Loucy (cell line): Measurements from ENCODE around the gene TGFBRAP1.

Source experiments
- H2AFZ ChIP-seq: fragments of 200-600 bp; sonication (generic); 2 replicates; pipeline ENCODE4 v1.6.0; 2016; ENCODE audit warnings: antibody characterized with exemption, mild to moderate bottlenecking, low read length, moderate library complexity
- H3F3A ChIP-seq: fragments of 200-600 bp; 2 replicates; pipeline ENCODE4 v1.6.0; 2016; ENCODE audit warnings: antibody characterized with exemption, low read depth, mild to moderate bottlenecking
- H3K27me3 ChIP-seq: fragments of 200-600 bp; sonication (generic); 2 replicates; pipeline ENCODE4 v1.6.1; 2014; ENCODE audit warnings: low read length, mild to moderate bottlenecking; ENCODE audit not compliant: insufficient read depth, poor library complexity, severe bottlenecking
- H3K36me3 ChIP-seq: fragments of 200-600 bp; sonication (generic); 2 replicates; pipeline ENCODE4 v1.6.1; 2016; ENCODE audit warnings: low read length; ENCODE audit not compliant: insufficient read depth
- H3K4me1 ChIP-seq: fragments of 200-600 bp; sonication (generic); 2 replicates; pipeline ENCODE4 v1.5.1; 2014; ENCODE audit warnings: low read length, mild to moderate bottlenecking; ENCODE audit not compliant: insufficient read depth, poor library complexity, severe bottlenecking
- H3K4me2 ChIP-seq: fragments of 200-600 bp; sonication (generic); 2 replicates; pipeline ENCODE4 v1.6.0; 2014; ENCODE audit warnings: antibody characterized with exemption, low read length, low read depth, mild to moderate bottlenecking; ENCODE audit not compliant: poor library complexity, severe bottlenecking
- H3K4me3 ChIP-seq: fragments of 200-600 bp; sonication (generic); 2 replicates; pipeline ENCODE4 v1.5.1; 2014; ENCODE audit warnings: low read length, mild to moderate bottlenecking, mixed read lengths; ENCODE audit not compliant: poor library complexity, severe bottlenecking
- H3K79me2 ChIP-seq: fragments of 200-600 bp; sonication (generic); 2 replicates; pipeline ENCODE4 v1.6.1; 2014; ENCODE audit warnings: low read length; ENCODE audit not compliant: insufficient read depth
- H3K9ac ChIP-seq: fragments of 200-600 bp; sonication (generic); 2 replicates; pipeline ENCODE4 v1.6.0; 2014; ENCODE audit warnings: mild to moderate bottlenecking, low read depth, low read length, moderate library complexity; ENCODE audit not compliant: poor library complexity, severe bottlenecking
- H3K9me2 ChIP-seq: fragments of 200-600 bp; sonication (generic); replicated peaks from 2 replicates; pipeline ENCODE4 v1.6.1; 2016; ENCODE audit warnings: low read depth, low read length, mixed read lengths
- H3K9me3 ChIP-seq: fragments of 200-600 bp; sonication (generic); 2 replicates; pipeline ENCODE4 v1.6.1; 2014; ENCODE audit warnings: mild to moderate bottlenecking, antibody characterized with exemption, low read length, low read depth; ENCODE audit not compliant: insufficient read depth
- H4K20me1 ChIP-seq: fragments of 200-600 bp; sonication (generic); 2 replicates; pipeline ENCODE4 v1.6.0; 2014; ENCODE audit warnings: antibody characterized with exemption, low read length, mild to moderate bottlenecking; ENCODE audit not compliant: insufficient read depth, poor library complexity, severe bottlenecking
- CTCF ChIP-seq: fragments of 200-600 bp; sonication (generic); conservative IDR thresholded peaks from 2 replicates; pipeline ENCODE4 v1.5.1; 2014; ENCODE audit warnings: mild to moderate bottlenecking, antibody characterized with exemption, low read length
- EZH2phosphoT487 ChIP-seq: fragments of 200-600 bp; IDR thresholded peaks from 2 replicates; pipeline ENCODE4 v1.6.1; 2018; ENCODE audit warnings: antibody characterized with exemption, mild to moderate bottlenecking, moderate library complexity, borderline replicate concordance

The TGFBRAP1 gene

GRCh38 chr2:105296017-105296611, 33.4 kb downstream of the TGFBRAP1 start:
- H2AFZ ChIP-seq: no peak overlapping the region
- peaks cover 77% of the 10 kb centered on the region for H3K36me3 ChIP-seq
- H4K20me1 ChIP-seq: no peaks in the 10 kb centered on the region
- H3K79me2 ChIP-seq: peaks cover 15% of the 10 kb centered on the region
- no peak overlapping the region for H3K9ac ChIP-seq
- no peaks in the 10 kb centered on the region for H3K27me3 ChIP-seq
- no peak for TF ChIP-seq EZH2phosphoT487
- TF ChIP-seq CTCF: no peak
- no peak overlapping the region for H3K4me2 ChIP-seq
- H3K9me2 ChIP-seq: no peaks in the 10 kb centered on the region
- no peaks in the 10 kb centered on the region for H3K9me3 ChIP-seq
- H3K4me1 ChIP-seq: no peaks in the 10 kb centered on the region
- no peaks in the 10 kb centered on the region for H3F3A ChIP-seq
- H3K4me3 ChIP-seq: no peak overlapping the region

GRCh38 chr2:105294844-105295481, 34.6 kb downstream of the TGFBRAP1 start:
- Histone ChIP-seq H3K9me2 (no peaks in the 10 kb centered on the region), H4K20me1 (no peaks in the 10 kb centered on the region), H3F3A (no peaks in the 10 kb centered on the region), H3K9ac (no peak overlapping the region), H3K79me2 (peaks cover 7% of the 10 kb centered on the region), H3K27me3 (no peaks in the 10 kb centered on the region), H3K4me1 (no peaks in the 10 kb centered on the region), H3K9me3 (no peaks in the 10 kb centered on the region), H3K4me3 (no peak overlapping the region), H3K36me3 (peaks cover 85% of the 10 kb centered on the region), H3K4me2 (no peak overlapping the region), H2AFZ (no peak overlapping the region)
- TF ChIP-seq CTCF (peak; percentile 72), EZH2phosphoT487 (no peak)

GRCh38 chr2:105294046-105294445, 35.5 kb downstream of the TGFBRAP1 start:
- Histone ChIP-seq H3K4me1 (no peaks in the 10 kb centered on the region), H3F3A (no peaks in the 10 kb centered on the region), H3K9me3 (no peaks in the 10 kb centered on the region), H3K9ac (no peak overlapping the region), H3K4me2 (no peak overlapping the region), H3K4me3 (no peak overlapping the region), H3K36me3 (peaks cover 91% of the 10 kb centered on the region), H3K79me2 (no peaks in the 10 kb centered on the region), H4K20me1 (no peaks in the 10 kb centered on the region), H3K9me2 (no peaks in the 10 kb centered on the region), H2AFZ (no peak overlapping the region), H3K27me3 (no peaks in the 10 kb centered on the region)
- TF ChIP-seq CTCF: no peak
- no peak for TF ChIP-seq EZH2phosphoT487
